ENCODE measurements around the gene EYA2.
A peak's percentile ranks its signal among the peaks of the same experiment; 100 is the strongest.
"Not testable (repeated sequence)": the region's sequence is repeated elsewhere in the genome, so short reads cannot be mapped to it uniquely, and the experiment has no call there.

EYA2 gene

GRCh38 chr20:47187450-47188195 lies 293.0 kb downstream of the EYA2 start:
- no peak for DNase-seq

GRCh38 chr20:47188540-47188939 lies 293.9 kb downstream of the EYA2 start:
- DNase-seq, result no peak

GRCh38 chr20:47189060-47189459 lies 294.4 kb downstream of the EYA2 start:
- DNase-seq, result no peak

GRCh38 chr20:47191074-47191673 lies 296.5 kb downstream of the EYA2 start:
- no peak for DNase-seq

- no peak for DNase-seq
Measured at GRCh38 chr20:47191956-47192355, 297.3 kb downstream of the EYA2 start.

- DNase-seq, result no peak
Measured at GRCh38 chr20:47195573-47195972, 300.9 kb downstream of the EYA2 start.

- DNase-seq, result peak; percentile 90
Measured at GRCh38 chr20:47196091-47197081, 301.7 kb downstream of the EYA2 start.

GRCh38 chr20:47198254-47198671 lies 303.6 kb downstream of the EYA2 start:
- DNase-seq, result peak; percentile 71

- DNase-seq, result no peak
Measured at GRCh38 chr20:47198996-47199552, 304.4 kb downstream of the EYA2 start.

- DNase-seq, result no peak
Measured at GRCh38 chr20:47201074-47201730, 306.6 kb downstream of the EYA2 start.

- no peak for DNase-seq
Measured at GRCh38 chr20:47202733-47203667, 308.4 kb downstream of the EYA2 start.

GRCh38 chr20:47204008-47204849 lies 309.6 kb downstream of the EYA2 start:
- no peak for DNase-seq

GRCh38 chr20:47204850-47205122 lies 310.1 kb downstream of the EYA2 start:
- not testable (repeated sequence) for DNase-seq

- no peak for DNase-seq
Measured at GRCh38 chr20:47205577-47206123, 311.0 kb downstream of the EYA2 start.

- not testable (repeated sequence) for DNase-seq
Measured at GRCh38 chr20:47206552-47206951, 311.9 kb downstream of the EYA2 start.

- DNase-seq, result no peak
Measured at GRCh38 chr20:47206962-47207641, 312.5 kb downstream of the EYA2 start.

GRCh38 chr20:47208534-47209174 lies 314.0 kb downstream of the EYA2 start:
- DNase-seq, result no peak

- DNase-seq, result no peak
Measured at GRCh38 chr20:47209982-47210381, 315.3 kb downstream of the EYA2 start.

- no peak for DNase-seq
Measured at GRCh38 chr20:47210470-47210869, 315.8 kb downstream of the EYA2 start.

Data from stimulated activated CD8-positive, alpha-beta memory T cell treated with anti-CD3 and anti-CD28 coated beads, Interleukin-4, amount 100 ng/mL, for 48 hours (primary cell).